Esophagus squamous epithelium (tissue), 5 donors: ENCODE measurements around the gene SRGAP1. TPM values are rescaled to one million over a fixed set of nuclear protein-coding genes. Genes with fewer than 3 reads are reported as not detected.
"Not testable (repeated sequence)": the region's sequence is repeated elsewhere in the genome, so short reads cannot be mapped to it uniquely, and the experiment has no call there.

Source experiments
- DNase-seq: peaks from one replicate; lab custom pipeline; 2025; lab: John Stamatoyannopoulos, UW
- H3K27ac ChIP-seq, 4 donors: fragments of 200-600 bp; sonication (generic); one replicate each; pipeline ENCODE4 v1.5.1; 2016 to 2019; ENCODE audit warnings: mild to moderate bottlenecking in 1 of 4
- H3K27me3 ChIP-seq, 4 donors: fragments of 200-600 bp; sonication (generic); 1 replicate in 3 of 4; 2 replicates in 1 of 4; pipeline versions ENCODE4 v1.5.1 to v1.6.0; 2017 to 2021; ENCODE audit warnings: antibody characterized with exemption in 1 of 4
- H3K36me3 ChIP-seq, 3 donors: fragments of 200-600 bp; sonication (generic); one replicate each; pipeline ENCODE4 v1.5.1; 2016 to 2019
- H3K4me1 ChIP-seq, 3 donors: fragments of 200-600 bp; sonication (generic); one replicate each; pipeline ENCODE4 v1.5.1; 2017 to 2019
- H3K4me3 ChIP-seq, 4 donors: fragments of 200-600 bp; sonication (generic); 1 replicate in 3 of 4; 2 replicates in 1 of 4; pipeline ENCODE4 v1.5.1; 2016 to 2019; ENCODE audit warnings: mild to moderate bottlenecking in 2 of 4, moderate library complexity in 1 of 4
- H3K9me3 ChIP-seq, 3 donors: fragments of 200-600 bp; sonication (generic); one replicate each; pipeline ENCODE4 v1.5.1; 2016 to 2019
- CTCF ChIP-seq, 6 experiments: fragments of 450-650 bp in 4 of 6; fragments of 200-600 bp in 2 of 6; sonication (generic) in 2 of 6; IDR thresholded peaks; one replicate each; pipeline ENCODE4 v1.5.1; 2016 to 2019; ENCODE audit warnings: antibody characterized with exemption in 6 of 6, mild to moderate bottlenecking in 4 of 6, moderate library complexity in 4 of 6
- POLR2A ChIP-seq, 4 donors: fragments of 450-650 bp; IDR thresholded peaks; one replicate each; pipeline ENCODE4 v1.6.1; 2017; ENCODE audit warnings: antibody characterized with exemption in 4 of 4, mild to moderate bottlenecking in 4 of 4, moderate library complexity in 3 of 4
- WGBS, 2 donors: methylation state at CpG; one replicate each; pipeline ENCODE4 v1.1.5; 2018; 5-methylcytosine and 5-hydroxymethylcytosine counted together
- intact Hi-C: fragments of 100-400 bp; cut with DNase I; formaldehyde crosslinking; loops from one replicate; pipeline ENCODE4 v1.15.0; 2022
- total RNA-seq, 4 donors: library from RNA; depleted of rRNA; stranded (reverse); fragments of >200 nt; gene quantifications; one replicate each; pipeline ENCODE4 v1.1.0, GENCODE V29; 2016
- donor health status: DM: yes; HTN: yes; CAD: no.

SRGAP1 gene
- total RNA-seq, 4 donors from 2014 or later = 2.0 to 5.3 (median 3.6) TPM

- Histone ChIP-seq H3K36me3 (peaks cover 0 to 21% (median 0%) of the 10 kb centered on the region in 3 donors), H3K9me3 (no peaks in the 10 kb centered on the region), H3K27ac (no peak overlapping the region), H3K4me3 (no peak overlapping the region), H3K4me1 (peaks cover 0 to 6% (median 0%) of the 10 kb centered on the region in 3 donors), H3K27me3 (no peaks in the 10 kb centered on the region)
- 90 to 93% methylated on average over 2 of the region's 2 CpGs for WGBS, 2 donors
- no peak for DNase-seq
- TF ChIP-seq CTCF (IDR thresholded peaks at IDR 0.05) (no peak), POLR2A (IDR thresholded peaks at IDR 0.05) (no peak)
- intact Hi-C loops = no loop called here
Observed at GRCh38 chr12:64116969-64117368, 272.5 kb downstream of the SRGAP1 start.

GRCh38 chr12:64120568-64120967 is 276.1 kb downstream of the SRGAP1 start:
- peaks cover 0 to 4% (median 0%) of the 10 kb centered on the region in 3 donors for H3K36me3 ChIP-seq
- peaks cover 0 to 6% (median 0%) of the 10 kb centered on the region in 3 donors for H3K4me1 ChIP-seq
- TF ChIP-seq CTCF (IDR thresholded peaks at IDR 0.05) (no peak), POLR2A (IDR thresholded peaks at IDR 0.05) (no peak)
- H3K27me3 ChIP-seq = no peaks in the 10 kb centered on the region
- H3K27ac ChIP-seq = no peak overlapping the region
- no peaks in the 10 kb centered on the region for H3K9me3 ChIP-seq
- no peak for DNase-seq
- intact Hi-C loops = no loop called here
- no peak overlapping the region for H3K4me3 ChIP-seq

GRCh38 chr12:64121086-64121485 is 276.6 kb downstream of the SRGAP1 start:
- intact Hi-C loops, DNase-seq, H3K36me3 ChIP-seq, H3K27ac ChIP-seq, H3K4me1 ChIP-seq, H3K4me3 ChIP-seq, H3K9me3 ChIP-seq, H3K27me3 ChIP-seq: not testable (repeated sequence)
- 74 to 90% methylated on average over 3 of the region's 3 CpGs for WGBS, 2 donors

- Histone ChIP-seq H3K36me3 (peaks cover 0 to 4% (median 0%) of the 10 kb centered on the region in 3 donors), H3K27ac (no peak overlapping the region), H3K27me3 (no peaks in the 10 kb centered on the region), H3K4me1 (peaks cover 0 to 6% (median 0%) of the 10 kb centered on the region in 3 donors), H3K4me3 (no peak overlapping the region), H3K9me3 (no peaks in the 10 kb centered on the region)
- DNase-seq = no peak
- intact Hi-C loops = no loop called here
- TF ChIP-seq POLR2A (IDR thresholded peaks at IDR 0.05) (no peak), CTCF (IDR thresholded peaks at IDR 0.05) (no peak)
Observed at GRCh38 chr12:64122154-64122553, 277.7 kb downstream of the SRGAP1 start.

- no peak overlapping the region for H3K4me3 ChIP-seq
- intact Hi-C loops = no loop called here
- H3K9me3 ChIP-seq = no peaks in the 10 kb centered on the region
- 80 to 84% methylated on average over 2 of the region's 2 CpGs for WGBS, 2 donors
- peaks cover 0 to 6% (median 0%) of the 10 kb centered on the region in 3 donors for H3K4me1 ChIP-seq
- no peaks in the 10 kb centered on the region for H3K27me3 ChIP-seq
- DNase-seq = no peak
- no peak overlapping the region for H3K27ac ChIP-seq
- peaks cover 0 to 12% (median 3%) of the 10 kb centered on the region in 3 donors for H3K36me3 ChIP-seq
- no peak for TF ChIP-seq POLR2A (IDR thresholded peaks at IDR 0.05)
Observed at GRCh38 chr12:64122995-64123394, 278.5 kb downstream of the SRGAP1 start.

- TF ChIP-seq POLR2A (IDR thresholded peaks at IDR 0.05) (no peak), CTCF (IDR thresholded peaks at IDR 0.05) (no peak)
- Histone ChIP-seq H3K27me3 (no peaks in the 10 kb centered on the region), H3K4me1 (peaks cover 0 to 6% (median 0%) of the 10 kb centered on the region in 3 donors), H3K36me3 (peaks cover 0 to 17% (median 4%) of the 10 kb centered on the region in 3 donors), H3K9me3 (no peaks in the 10 kb centered on the region), H3K4me3 (no peak overlapping the region), H3K27ac (no peak overlapping the region)
- DNase-seq = no peak
- WGBS, 2 donors = 95 to 100% methylated on average over 1 of the region's 1 CpG
- intact Hi-C loops = no loop called here
Observed at GRCh38 chr12:64123448-64123847, 278.9 kb downstream of the SRGAP1 start.
